GM13977 (cell line): Measurements from ENCODE around the gene SALL1.

Source experiments
- DNase-seq: peaks from one replicate; pipeline ENCODE4 v3.0.0; 2012; ENCODE audit warnings: low spot score
- in situ Hi-C: fragments of 300-500 bp; cut with MboI; formaldehyde crosslinking; loops from one replicate; pipeline ENCODE4 v1.12.0; 2022; ENCODE audit warnings: low sequenced_read_pairs, low pct_unique_long_range_greater_than_20kb, mixed read lengths, inconsistent platforms; ENCODE audit not compliant: unreplicated experiment
- TF ChIP-seq, protein P1 (sequence below): IDR thresholded peaks from 2 replicates; pipeline ENCODE4 v1.5.1; 2012; ENCODE audit warnings: mild to moderate bottlenecking, control low read depth; ENCODE audit not compliant: insufficient read depth; ENCODE audit errors: extremely low read depth, missing control alignments

SALL1 gene

GRCh38 chr16:51129105-51129504, 22.0 kb downstream of the SALL1 start:
- TF ChIP-seq, protein P1, sequence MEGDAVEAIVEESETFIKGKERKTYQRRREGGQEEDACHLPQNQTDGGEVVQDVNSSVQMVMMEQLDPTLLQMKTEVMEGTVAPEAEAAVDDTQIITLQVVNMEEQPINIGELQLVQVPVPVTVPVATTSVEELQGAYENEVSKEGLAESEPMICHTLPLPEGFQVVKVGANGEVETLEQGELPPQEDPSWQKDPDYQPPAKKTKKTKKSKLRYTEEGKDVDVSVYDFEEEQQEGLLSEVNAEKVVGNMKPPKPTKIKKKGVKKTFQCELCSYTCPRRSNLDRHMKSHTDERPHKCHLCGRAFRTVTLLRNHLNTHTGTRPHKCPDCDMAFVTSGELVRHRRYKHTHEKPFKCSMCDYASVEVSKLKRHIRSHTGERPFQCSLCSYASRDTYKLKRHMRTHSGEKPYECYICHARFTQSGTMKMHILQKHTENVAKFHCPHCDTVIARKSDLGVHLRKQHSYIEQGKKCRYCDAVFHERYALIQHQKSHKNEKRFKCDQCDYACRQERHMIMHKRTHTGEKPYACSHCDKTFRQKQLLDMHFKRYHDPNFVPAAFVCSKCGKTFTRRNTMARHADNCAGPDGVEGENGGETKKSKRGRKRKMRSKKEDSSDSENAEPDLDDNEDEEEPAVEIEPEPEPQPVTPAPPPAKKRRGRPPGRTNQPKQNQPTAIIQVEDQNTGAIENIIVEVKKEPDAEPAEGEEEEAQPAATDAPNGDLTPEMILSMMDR, result no peak
- in situ Hi-C loops, result no loop called here
- DNase-seq, result no peak

DNA sequence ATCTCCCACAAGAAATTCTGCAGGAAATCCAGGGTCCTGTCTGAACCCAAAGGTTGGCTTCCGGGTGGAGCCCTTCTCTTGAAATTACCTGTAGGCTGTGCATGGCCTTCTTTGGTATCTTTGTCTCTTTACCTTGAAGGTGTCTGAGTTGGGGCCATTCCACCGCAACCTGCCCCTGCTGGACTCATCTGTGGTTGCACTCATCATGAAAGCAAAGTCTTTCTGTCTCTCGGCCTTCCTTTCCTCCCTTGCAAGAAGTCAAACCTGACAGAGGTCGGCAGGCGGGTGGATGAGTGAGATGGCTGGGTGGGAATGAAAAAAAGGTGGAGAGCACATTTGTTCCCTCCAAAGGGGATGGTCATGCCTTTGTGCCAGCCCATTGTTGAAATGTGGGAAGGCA, 25.1 kb downstream of the SALL1 start:
- in situ Hi-C loops, result no loop called here
- TF ChIP-seq, protein P1, result no peak
- DNase-seq, result no peak

GRCh38 chr16:51124896-51125295, 26.2 kb downstream of the SALL1 start:
- TF ChIP-seq, protein P1, result no peak
- in situ Hi-C loops, result no loop called here
- no peak for DNase-seq

- in situ Hi-C loops, result no loop called here
- TF ChIP-seq, protein P1, result no peak
Measured at GRCh38 chr16:51121850-51122249, 29.2 kb downstream of the SALL1 start.

GRCh38 chr16:51120730-51121347, 30.2 kb downstream of the SALL1 start:
- DNase-seq, result no peak
- TF ChIP-seq, protein P1, result no peak
- in situ Hi-C loops, result no loop called here

More at GRCh38 chr16:51121850-51122249, 29.2 kb downstream of the SALL1 start:
- no peak for DNase-seq

DNA sequence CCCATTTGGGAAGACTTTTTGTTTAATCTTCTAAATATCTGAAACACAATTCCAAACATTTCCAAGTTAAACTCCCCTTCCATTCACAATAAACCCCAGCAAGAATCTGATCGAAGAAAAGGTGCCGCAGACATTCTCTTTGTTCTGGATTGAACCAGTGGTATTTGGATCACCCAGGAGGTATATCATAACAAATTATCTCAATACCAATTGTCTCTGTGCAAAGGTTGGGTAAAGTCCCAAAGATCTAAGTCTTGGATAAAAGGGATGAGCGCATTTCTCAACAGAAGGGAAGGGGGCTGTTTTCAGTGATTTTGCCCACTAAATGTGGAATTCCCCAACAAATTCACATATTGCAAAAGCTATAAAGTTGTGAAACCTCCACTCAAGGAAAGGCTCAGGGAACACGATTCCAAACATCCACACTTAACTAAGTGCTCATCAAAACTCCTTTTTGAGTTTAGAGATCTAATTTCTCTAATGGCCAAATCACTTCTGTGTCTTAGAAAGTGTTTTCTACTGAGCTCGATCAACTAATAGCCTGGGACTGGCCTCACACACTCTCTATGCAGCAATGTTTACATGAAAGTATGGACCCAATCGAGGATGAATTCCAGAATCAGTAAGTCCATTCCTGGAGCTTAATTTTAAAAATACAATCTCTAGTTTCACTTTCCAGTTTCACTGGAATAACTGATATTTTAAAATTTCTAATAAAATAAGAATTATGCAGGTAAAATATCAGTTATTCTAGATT, 30.9 kb downstream of the SALL1 start:
- in situ Hi-C loops, result no loop called here
- TF ChIP-seq, protein P1, result no peak
- DNase-seq, result no peak
